ENCODE data around the gene ELK3. TPM values are rescaled to one million over a fixed set of nuclear protein-coding genes. Genes with fewer than 3 reads are reported as not detected.

Gene ELK3
- total RNA-seq, 1 experiment from 2014 or later: 9.4 TPM

DNA sequence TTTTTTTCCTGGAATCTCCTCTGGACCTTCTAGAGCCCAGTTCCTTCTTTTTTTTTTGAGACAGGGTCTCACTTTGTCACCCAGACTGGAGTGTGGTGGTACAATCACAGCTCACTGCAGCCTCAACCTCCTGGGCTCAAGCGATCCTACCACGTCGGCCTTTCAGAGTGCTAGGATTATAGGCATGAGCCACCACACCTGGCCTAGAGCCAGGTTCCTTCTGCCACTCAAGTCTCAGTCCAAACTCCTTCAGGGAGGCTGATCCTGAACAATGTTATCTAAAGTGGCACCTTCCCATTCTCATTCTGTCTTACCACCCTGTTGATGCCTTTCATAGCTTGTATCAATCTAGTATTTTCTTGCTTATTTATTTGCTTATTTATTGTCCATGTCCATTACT lies 22.3 kb upstream of the ELK3 start:
- Histone ChIP-seq H3K79me2 (ENCODE audit: insufficient read depth, low read length) (no peaks in the 10 kb centered on the region), H3K4me2 (ENCODE audit: insufficient read depth, insufficient read length, low read length) (no peak overlapping the region), H4K20me1 (ENCODE audit: control insufficient read depth, insufficient read depth, insufficient read length) (no peaks in the 10 kb centered on the region), H4K91ac (ENCODE audit: insufficient read length, low read depth, low read length) (no peak overlapping the region), H3K27me3 (ENCODE audit: insufficient read depth, low read length) (no peaks in the 10 kb centered on the region), H3K79me1 (ENCODE audit: insufficient read depth, low read depth, low read length, poor library complexity, severe bottlenecking) (no peaks in the 10 kb centered on the region), H2BK120ac (ENCODE audit: low read depth, low read length, poor library complexity, severe bottlenecking) (no peak overlapping the region), H4K8ac (replicated peaks; ENCODE audit: insufficient read length, low read depth, low read length) (no peak overlapping the region), H3K23me2 (ENCODE audit: insufficient read length, low read depth, low read length, poor library complexity, severe bottlenecking) (no peaks in the 10 kb centered on the region), H2BK5ac (ENCODE audit: insufficient read length, low read length) (no peak overlapping the region), H2BK12ac (ENCODE audit: insufficient read length, low read depth, low read length) (no peak overlapping the region), H3K14ac (ENCODE audit: insufficient read depth, low read length) (no peak overlapping the region), H3K9me3 (ENCODE audit: control insufficient read depth, low read depth, low read length) (peaks cover 10% of the 10 kb centered on the region), H3T11ph (ENCODE audit: low read length) (no peak overlapping the region), H2AFZ (ENCODE audit: low read length) (no peak overlapping the region), H3K56ac (ENCODE audit: insufficient read length, low read depth, low read length) (no peak overlapping the region), H3K18ac (ENCODE audit: insufficient read length, low read depth, low read length) (no peak overlapping the region), H3K23ac (ENCODE audit: insufficient read length, low read depth, low read length) (no peak overlapping the region), H3K4me1 (ENCODE audit: insufficient read depth, low read length) (no peaks in the 10 kb centered on the region), H2AK5ac (ENCODE audit: insufficient read length, low read length) (no peak overlapping the region), H3K27ac (ENCODE audit: insufficient read length, low read depth, low read length) (no peak overlapping the region), H4K5ac (ENCODE audit: insufficient read length, low read depth, low read length) (no peak overlapping the region), H2BK15ac (ENCODE audit: low read depth, low read length) (no peak overlapping the region), H2BK20ac (ENCODE audit: low read depth, low read length, poor library complexity, severe bottlenecking) (no peak overlapping the region), H3K4ac (ENCODE audit: low read depth, low read length) (no peak overlapping the region), H3K9ac (ENCODE audit: extremely low read depth, insufficient read length, low read length) (no peak overlapping the region)
- H3K27me3 Mint-ChIP-seq (ENCODE audit: low read depth): no peaks in the 10 kb centered on the region; the same call in 1 of the 2 replicates
- H3K27ac Mint-ChIP-seq: no peak overlapping the region
- TF ChIP-seq, protein P1, sequence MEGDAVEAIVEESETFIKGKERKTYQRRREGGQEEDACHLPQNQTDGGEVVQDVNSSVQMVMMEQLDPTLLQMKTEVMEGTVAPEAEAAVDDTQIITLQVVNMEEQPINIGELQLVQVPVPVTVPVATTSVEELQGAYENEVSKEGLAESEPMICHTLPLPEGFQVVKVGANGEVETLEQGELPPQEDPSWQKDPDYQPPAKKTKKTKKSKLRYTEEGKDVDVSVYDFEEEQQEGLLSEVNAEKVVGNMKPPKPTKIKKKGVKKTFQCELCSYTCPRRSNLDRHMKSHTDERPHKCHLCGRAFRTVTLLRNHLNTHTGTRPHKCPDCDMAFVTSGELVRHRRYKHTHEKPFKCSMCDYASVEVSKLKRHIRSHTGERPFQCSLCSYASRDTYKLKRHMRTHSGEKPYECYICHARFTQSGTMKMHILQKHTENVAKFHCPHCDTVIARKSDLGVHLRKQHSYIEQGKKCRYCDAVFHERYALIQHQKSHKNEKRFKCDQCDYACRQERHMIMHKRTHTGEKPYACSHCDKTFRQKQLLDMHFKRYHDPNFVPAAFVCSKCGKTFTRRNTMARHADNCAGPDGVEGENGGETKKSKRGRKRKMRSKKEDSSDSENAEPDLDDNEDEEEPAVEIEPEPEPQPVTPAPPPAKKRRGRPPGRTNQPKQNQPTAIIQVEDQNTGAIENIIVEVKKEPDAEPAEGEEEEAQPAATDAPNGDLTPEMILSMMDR (conservative IDR thresholded peaks at IDR 0.05): no peak
- no peak for DNase-seq
- H3K9me3 Mint-ChIP-seq: peaks cover 3 to 7% of the 10 kb centered on the region in 2 experiments; a peak in 3 of 5 replicates
- H3K4me1 Mint-ChIP-seq: no peaks in the 10 kb centered on the region
- peaks cover 0 to 5% (median 4%) of the 10 kb centered on the region in 3 experiments; a peak in 4 of 7 replicates for H3K36me3 Mint-ChIP-seq (ENCODE audit: insufficient read depth in 1 of 3, low read depth in 3 of 3)
- WGBS (ENCODE audit: extremely low coverage, insufficient read length, low lambda C conversion rate): no CpG with 5 or more reads among the region's 3 CpGs
- H3K4me3 Mint-ChIP-seq: no peak overlapping the region

Measured in H9 (cell line).